HepG2 (cell line): ENCODE measurements around the gene CA9. TPM values are rescaled to one million over a fixed set of nuclear protein-coding genes. Genes with fewer than 3 reads are reported as not detected.
A peak's percentile ranks its signal among the peaks of the same experiment; 100 is the strongest.

ENCODE experiments used
- ATAC-seq: fragments of 200-7000 bp; cut with Tn5 transposase; 3 replicates; pipeline ENCODE4 v1.9.1; 2020; ENCODE audit warnings: mild to moderate bottlenecking, moderate library complexity
- BruUV-seq: library from RNA; stranded (reverse); fragments of 400-500 nt; replicated peaks from 2 replicates; lab custom pipeline; 2021; lab: Mats Ljungman, UMichigan
- CTCF ChIA-PET: fragments of 300-600 bp; formaldehyde crosslinking; extraction: SDS; loops from one replicate; lab custom pipeline; 2021; ENCODE audit warnings: low total read pairs, inconsistent platforms, low intra/inter-chr PET ratio; lab: Yijun Ruan, JAX
- POLR2A ChIA-PET: fragments of 350-600 bp; sonication (Branson Sonifier 250); formaldehyde crosslinking; loops from one replicate; lab custom pipeline; 2020; ENCODE audit warnings: antibody characterized with exemption, inconsistent platforms; lab: Yijun Ruan, JAX
- DNase-seq: peaks from one replicate; pipeline ENCODE4 v3.0.0-alpha.2; 2015; ENCODE audit warnings: low spot score
- FAIRE-seq: peaks from 3 replicates; lab custom pipeline; 2011; peaks lifted over from hg19 to GRCh38; lab: Jason Lieb, UNC
- H2AFZ ChIP-seq: one replicate; pipeline ENCODE4 v1.6.1; 2011; ENCODE audit warnings: low read length, inconsistent platforms
- H3K27ac ChIP-seq: fragments of 300-600 bp; 3 replicates; pipeline ENCODE4 v1.8.0; 2011; ENCODE audit warnings: mixed run types, mild to moderate bottlenecking, mixed read lengths, low read length, inconsistent platforms; ENCODE audit not compliant: insufficient read depth; ENCODE audit errors: extremely low read length
- H3K27me3 ChIP-seq, 2 experiments: fragments of 200-600 bp in 1 of 2; 2 replicates in 1 of 2; 3 replicates in 1 of 2; pipeline versions ENCODE4 v1.6.0 to v1.8.0; 2011; ENCODE audit warnings: low read length in 2 of 2, mild to moderate bottlenecking in 2 of 2, moderate library complexity in 2 of 2, inconsistent platforms in 1 of 2; ENCODE audit not compliant: insufficient read depth in 2 of 2, control insufficient read depth in 1 of 2
- H3K36me3 ChIP-seq, 2 experiments: fragments of 200-600 bp in 1 of 2; replicated peaks in 1 of 2; 2 replicates in 1 of 2; 3 replicates in 1 of 2; pipeline versions ENCODE4 v1.5.1 to v1.8.0; 2011; ENCODE audit warnings: low read length in 2 of 2, inconsistent platforms in 1 of 2; ENCODE audit not compliant: insufficient read depth in 2 of 2, control insufficient read depth in 1 of 2
- H3K4me1 ChIP-seq: 2 replicates; pipeline ENCODE4 v1.5.1; 2012; ENCODE audit warnings: low read length, inconsistent platforms; ENCODE audit not compliant: insufficient read depth
- H3K4me2 ChIP-seq: 2 replicates; pipeline ENCODE4 v1.6.0; 2011; ENCODE audit warnings: low read depth, low read length, inconsistent platforms
- H3K4me3 ChIP-seq, 3 experiments: fragments of 200-600 bp in 1 of 3; sonication (generic), shearing (Covaris generic) in 1 of 3; replicated peaks in 1 of 3; 2 replicates each; pipeline ENCODE4 v1.5.1; 2011 to 2016; ENCODE audit warnings: low read length in 3 of 3, inconsistent platforms in 2 of 3, low read depth in 2 of 3, mild to moderate bottlenecking in 2 of 3, control low read depth in 1 of 3, mixed read lengths in 1 of 3; ENCODE audit not compliant: insufficient read depth in 1 of 3
- H3K79me2 ChIP-seq: one replicate; pipeline ENCODE4 v1.6.1; 2011; ENCODE audit warnings: low read length, inconsistent platforms; ENCODE audit not compliant: insufficient read depth
- H3K9ac ChIP-seq: 2 replicates; pipeline ENCODE4 v1.6.0; 2011; ENCODE audit warnings: mild to moderate bottlenecking, low read depth, low read length, inconsistent platforms; ENCODE audit not compliant: insufficient read depth
- H3K9me3 ChIP-seq: 2 replicates; pipeline ENCODE4 v1.5.1; 2012; ENCODE audit warnings: mild to moderate bottlenecking, low read length
- H4K20me1 ChIP-seq: 2 replicates; pipeline ENCODE4 v1.6.0; 2011; ENCODE audit warnings: inconsistent platforms, mild to moderate bottlenecking, low read length, moderate library complexity; ENCODE audit not compliant: insufficient read depth
- BORCS8-MEF2B ChIP-seq: sonication (generic); formaldehyde crosslinking; IDR thresholded peaks from 2 replicates; pipeline ENCODE4 v1.8.0; 2022; ENCODE audit warnings: mild to moderate bottlenecking, missing genetic modification reagents
- ETS1 ChIP-seq: sonication (generic); formaldehyde crosslinking; IDR thresholded peaks from 2 replicates; pipeline ENCODE4 v1.4.0; 2020; ENCODE audit warnings: missing genetic modification reagents
- RAD21 ChIP-seq: fragments of 450-650 bp; formaldehyde crosslinking; IDR thresholded peaks from 2 replicates; pipeline ENCODE4 v1.5.0; 2020; ENCODE audit warnings: mild to moderate bottlenecking
- RBAK ChIP-seq: sonication (generic); formaldehyde crosslinking; IDR thresholded peaks from 2 replicates; pipeline ENCODE4 v1.5.1; 2020; ENCODE audit warnings: mild to moderate bottlenecking, missing genetic modification reagents
- RFX1 ChIP-seq: fragments of 450-650 bp; IDR thresholded peaks from 2 replicates; pipeline ENCODE4 v1.6.1; 2017
- SRY ChIP-seq: sonication (generic); formaldehyde crosslinking; IDR thresholded peaks from 2 replicates; pipeline ENCODE4 v1.8.0; 2022; ENCODE audit warnings: mild to moderate bottlenecking, missing genetic modification reagents
- ZBTB33 ChIP-seq: sonication (generic); formaldehyde crosslinking; IDR thresholded peaks from 2 replicates; pipeline ENCODE4 v1.4.0; 2020; ENCODE audit warnings: missing genetic modification reagents
- ZBTB38 ChIP-seq: sonication (generic); formaldehyde crosslinking; IDR thresholded peaks from 2 replicates; pipeline ENCODE4 v1.5.1; 2020; ENCODE audit warnings: mild to moderate bottlenecking, missing genetic modification reagents
- ZNF343 ChIP-seq: sonication (generic); formaldehyde crosslinking; IDR thresholded peaks from 2 replicates; pipeline ENCODE4 v1.4.0; 2020; ENCODE audit warnings: mild to moderate bottlenecking, missing genetic modification reagents
- ZSCAN20 ChIP-seq: sonication (generic); formaldehyde crosslinking; IDR thresholded peaks from 2 replicates; pipeline ENCODE4 v1.4.0; 2020; ENCODE audit warnings: missing genetic modification reagents, mild to moderate bottlenecking, borderline replicate concordance
- WGBS: methylation state at CpG from one replicate; pipeline ENCODE4 v1.1.6; 2017; ENCODE audit warnings: low lambda C conversion rate; 5-methylcytosine and 5-hydroxymethylcytosine counted together
- in situ Hi-C: cut with HindIII; loops from 2 replicates; pipeline ENCODE4 v1.10.0; 2017; ENCODE audit warnings: low pct_unique_long_range_greater_than_20kb; ENCODE audit not compliant: extremely low pct_ligation_motif_present
- intact Hi-C: fragments of 100-400 bp; cut with micrococcal nuclease; formaldehyde crosslinking; loops from one replicate; pipeline ENCODE4 v1.10.0; 2022; ENCODE audit not compliant: unreplicated experiment
- polyA plus RNA-seq, 8 experiments: library from polyadenylated mRNA; depleted of rRNA in 3 of 8; stranded (reverse) in 7 of 8; unstranded in 1 of 8; fragments of >200 nt; fragmentation: Illumina TruSeq in 4 of 8; extraction: Trizol in 4 of 8; gene quantifications; 2 replicates each; pipeline versions ENCODE4 v1.2.1 to v1.2.3, GENCODE V29; 2011 to 2016; ENCODE audit warnings: low read depth in 4 of 8, missing spikeins in 1 of 8, mixed read lengths in 1 of 8; ENCODE audit not compliant: insufficient read depth in 1 of 8
- total RNA-seq, 5 experiments: library from RNA; depleted of rRNA; stranded (reverse); fragments of >200 nt; fragmentation: Illumina TruSeq; extraction: Trizol; gene quantifications; 2 replicates each; pipeline ENCODE4 v1.2.3, GENCODE V29; 2016; ENCODE audit warnings: low read depth in 1 of 5

Gene CA9
- total and polyA plus RNA-seq, 2 of the 13 experiments (the other 11 are each of a cell fraction or from before 2014, with no cell fraction given) = 0.13 to 152 TPM

- CTCF ChIA-PET = no interaction called here
- DNase-seq = no peak
- Histone ChIP-seq H3K79me2 (no peaks in the 10 kb centered on the region), H3K4me2 (peak overlapping the region; percentile 90), H4K20me1 (no peaks in the 10 kb centered on the region), H3K36me3 (no peaks in the 10 kb centered on the region), H3K4me1 (peaks cover 66% of the 10 kb centered on the region), H3K27ac (no peak overlapping the region), H2AFZ (no peak overlapping the region), H3K9ac (peak overlapping the region; percentile 68; the same call in 1 of the 2 replicates), H3K9me3 (no peaks in the 10 kb centered on the region), H3K27me3 (no peaks in the 10 kb centered on the region), H3K4me3 (peak overlapping the region; percentile 75 to 84 (median 81); a peak in 4 of 6 replicates)
- FAIRE-seq = no peak
- ATAC-seq = peak; percentile 31; the same call in 2 of the 3 replicates
- intact Hi-C loops = loop anchor here (10.0 kb wide), 1 partner anchor 45 kb away; no protein-coding TSS in a partner anchor
- in situ Hi-C loops = no loop called here
- POLR2A ChIA-PET = interaction anchor here (0.7 to 6.1 kb wide), 12 partner anchors 10 to 139 kb away, joined by 3 to 68 read pairs (median 8); partner anchors contain the start of genes ARHGEF39, CA9, CCDC107 and CREB3
- BruUV-seq = no TSS peak
- TF ChIP-seq RBAK (CRISPR knock-in tag) = no peak
- no peak for TF ChIP-seq RAD21 (CRISPR knock-in tag)
- peak; percentile 27; the same call in 1 of the 2 replicates for TF ChIP-seq ZBTB38
- TF ChIP-seq BORCS8-MEF2B = no peak
- no peak for TF ChIP-seq RFX1
- no peak for TF ChIP-seq ETS1 (CRISPR knock-in tag)
- TF ChIP-seq ZSCAN20 = no peak
- TF ChIP-seq ZNF343 (CRISPR knock-in tag) = no peak
- TF ChIP-seq SRY (CRISPR knock-in tag) = peak; percentile 68; the same call in 1 of the 2 replicates
- 0 out of 2 replicates have a peak, but pooled peaks have one; percentile 22 for TF ChIP-seq ZBTB33 (CRISPR knock-in tag)
- 74% methylated on average over 10 of the region's 21 CpGs for WGBS
These were observed 16.5 kb downstream of the CA9 start for GRCh38 chr9:35690294-35690613.
